GM19238 (cell line): ENCODE data around the gene OXSR1.
"Not testable (repeated sequence)": the region's sequence is repeated elsewhere in the genome, so short reads cannot be mapped to it uniquely, and the experiment has no call there.

ENCODE experiments used
- DNase-seq: peaks from one replicate; pipeline ENCODE4 v3.0.0; 2011; ENCODE audit warnings: low spot score; ENCODE audit not compliant: insufficient read length

Gene OXSR1

GRCh38 chr3:38222032-38222634, 56.8 kb downstream of the OXSR1 start:
- no peak for DNase-seq

- DNase-seq = no peak
These were observed 59.0 kb downstream of the OXSR1 start for GRCh38 chr3:38224357-38224756.

- no peak for DNase-seq
These were observed 60.9 kb downstream of the OXSR1 start for GRCh38 chr3:38226273-38226672.

- DNase-seq = no peak
These were observed 62.7 kb downstream of the OXSR1 start for GRCh38 chr3:38227989-38228388.

DNA sequence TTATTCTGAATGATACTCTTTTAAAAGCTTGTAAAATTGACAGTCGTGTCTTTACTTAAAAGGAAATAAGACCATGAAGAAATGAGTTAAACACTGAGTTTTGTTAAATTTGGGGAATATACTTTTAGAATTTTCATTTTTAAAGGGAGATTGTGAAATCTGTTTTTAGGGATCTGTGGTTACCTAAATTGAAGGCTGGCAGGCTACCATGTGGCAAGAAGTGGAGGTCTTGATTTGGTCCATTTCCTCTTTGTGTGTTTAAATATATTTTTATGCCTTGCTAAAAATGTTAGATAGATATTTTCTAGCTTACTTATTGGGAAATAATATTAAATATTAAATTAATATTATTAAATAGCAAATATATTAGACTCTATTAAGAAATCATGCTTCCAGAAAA, 63.7 kb downstream of the OXSR1 start:
- DNase-seq = no peak

GRCh38 chr3:38232701-38233100, 67.4 kb downstream of the OXSR1 start:
- DNase-seq = no peak

GRCh38 chr3:38235466-38235865, 70.1 kb downstream of the OXSR1 start:
- no peak for DNase-seq

DNA sequence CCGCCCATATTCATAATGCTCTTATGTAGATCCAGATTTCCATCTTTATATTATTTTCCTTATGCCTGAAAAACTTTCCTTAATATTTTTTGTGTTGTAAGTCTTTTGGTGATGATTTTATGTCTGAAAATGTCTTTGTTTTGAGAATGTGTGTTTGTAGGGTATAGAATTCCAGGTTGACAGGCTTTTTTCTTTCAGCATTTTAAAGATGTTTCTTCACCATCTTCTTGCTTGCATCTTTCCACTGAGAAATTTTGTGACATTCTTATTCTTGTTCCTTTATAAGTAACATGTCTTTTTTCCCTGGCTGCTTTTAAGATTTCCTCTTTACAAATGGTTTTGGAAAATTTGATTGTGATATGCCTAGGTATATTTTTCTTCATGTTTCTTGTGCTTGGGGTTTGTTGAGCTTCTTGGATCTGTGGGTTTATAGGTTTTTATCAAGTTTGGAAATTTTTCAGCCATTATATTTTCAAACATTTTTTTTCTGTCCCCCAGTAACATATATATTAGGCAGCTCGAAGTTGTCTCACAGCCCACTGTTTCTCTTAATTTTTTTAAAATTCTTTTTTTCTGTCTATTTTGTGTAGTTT, 73.2 kb downstream of the OXSR1 start:
- DNase-seq = no peak

DNA sequence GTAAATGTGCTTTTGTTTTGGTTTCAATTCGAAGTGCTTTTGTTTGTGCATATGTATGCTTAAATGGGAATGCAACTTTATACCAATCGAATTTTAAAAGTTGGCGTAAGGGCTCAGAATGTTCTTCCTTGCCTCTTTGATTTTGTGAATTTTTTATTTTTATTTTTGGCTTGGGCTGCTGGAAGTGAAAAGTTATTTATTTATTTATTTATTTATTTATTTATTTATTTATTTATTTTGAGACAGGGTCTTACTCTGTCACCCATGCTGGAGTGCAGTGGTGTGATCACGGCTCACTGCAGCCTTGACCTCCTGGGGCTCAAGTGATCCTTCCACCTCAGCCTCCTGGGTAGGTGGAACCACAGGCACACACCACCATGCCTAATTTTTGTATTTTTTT, 77.5 kb downstream of the OXSR1 start:
- DNase-seq = not testable (repeated sequence)

DNA sequence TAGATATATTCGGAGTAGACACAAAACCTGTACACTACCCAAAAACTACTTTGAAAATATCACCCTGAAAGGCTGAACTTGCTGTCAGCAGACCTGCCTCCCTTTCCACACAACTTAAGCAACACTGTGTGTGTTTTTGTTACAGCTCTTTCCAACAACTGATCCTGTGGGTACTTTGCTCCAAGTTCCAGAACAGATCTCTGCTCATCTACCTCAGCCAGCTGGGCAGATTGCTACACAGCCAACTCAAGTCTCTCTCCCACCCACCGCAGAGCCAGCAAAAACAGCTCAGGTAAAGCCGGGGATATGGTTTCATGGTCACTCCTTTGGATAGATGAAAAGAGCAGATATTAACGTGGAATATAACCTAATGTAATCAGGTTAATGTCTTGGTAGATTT, 80.6 kb downstream of the OXSR1 start:
- no peak for DNase-seq

- DNase-seq = no peak
These were observed 82.2 kb downstream of the OXSR1 start for GRCh38 chr3:38247366-38248035.

DNA sequence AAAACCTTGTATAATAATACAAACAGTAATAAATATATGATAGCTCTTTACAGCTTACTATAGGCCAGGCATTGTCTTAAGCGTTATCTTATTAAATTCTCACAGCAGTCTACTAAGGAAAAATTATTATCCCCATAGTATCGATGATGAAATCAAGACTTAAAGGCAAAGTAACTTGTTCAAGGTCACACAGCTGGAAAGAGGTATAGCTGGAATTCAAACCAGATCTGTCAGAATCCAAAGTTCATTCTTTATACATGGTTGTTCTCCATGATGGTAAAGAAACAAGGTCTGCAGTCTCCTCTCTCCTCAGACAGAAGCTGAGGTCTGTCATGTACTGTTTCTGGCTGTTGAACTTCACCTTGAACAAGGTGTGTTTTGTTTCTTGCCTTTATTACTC, 84.9 kb downstream of the OXSR1 start:
- no peak for DNase-seq

GRCh38 chr3:38251197-38251596, 85.9 kb downstream of the OXSR1 start:
- DNase-seq = no peak

DNA sequence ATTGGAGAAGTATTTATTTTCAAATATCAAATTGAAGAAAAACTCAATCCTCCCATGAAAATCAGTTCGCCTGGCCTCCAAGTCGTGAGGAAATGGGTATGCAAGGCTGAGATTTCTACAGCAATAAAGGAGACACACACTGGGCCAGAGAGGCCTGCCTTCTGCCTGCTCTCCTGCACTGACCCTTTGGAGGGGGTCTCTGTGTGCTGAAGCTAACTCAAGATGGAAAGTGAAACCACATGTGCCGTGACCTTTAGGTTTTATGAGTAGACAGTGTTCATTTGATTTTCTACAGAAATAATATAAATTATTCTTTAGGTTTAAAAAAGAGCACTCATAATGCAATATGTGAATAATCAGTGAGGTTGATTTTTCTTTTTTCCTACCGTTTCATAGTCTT, 88.4 kb downstream of the OXSR1 start:
- no peak for DNase-seq

GRCh38 chr3:38254872-38255271, 89.5 kb downstream of the OXSR1 start:
- no peak for DNase-seq

DNA sequence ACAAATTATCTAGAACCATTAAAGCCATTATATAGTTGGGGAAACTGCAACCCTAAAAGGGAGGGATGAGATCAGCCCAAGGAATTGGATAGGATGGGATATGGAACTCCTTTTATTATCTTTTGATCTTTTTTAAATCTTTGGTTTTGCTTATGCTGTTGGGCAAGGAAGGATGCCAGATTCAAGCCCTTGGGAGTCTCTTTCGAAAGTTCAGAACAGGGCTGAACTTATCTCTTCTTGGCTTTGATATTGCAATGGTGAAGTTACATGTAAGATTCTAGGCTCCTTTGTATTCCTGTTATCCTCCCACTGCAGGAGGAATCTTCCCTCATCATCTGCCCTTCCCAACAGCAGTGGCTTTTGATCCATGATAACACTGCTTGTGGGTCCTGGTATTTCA, 90.3 kb downstream of the OXSR1 start:
- DNase-seq = no peak

DNA sequence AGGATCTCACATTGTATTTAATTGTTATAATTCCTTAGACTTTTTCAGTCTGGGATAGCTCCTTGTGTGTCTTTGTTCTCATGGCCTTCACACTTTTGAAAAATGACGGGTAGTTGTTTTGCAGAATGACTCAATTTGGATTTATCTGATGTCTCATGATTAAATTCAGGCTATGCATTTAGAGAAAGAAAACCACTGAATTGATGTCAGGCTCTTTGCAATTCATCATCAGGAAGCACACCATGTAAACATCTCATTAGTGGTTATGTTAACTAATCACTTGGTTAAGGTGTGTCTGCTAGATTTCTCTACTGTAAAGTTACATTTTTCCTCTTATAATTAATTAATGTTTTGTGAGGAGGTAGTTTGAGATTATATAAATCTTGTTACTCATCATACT, 92.2 kb downstream of the OXSR1 start:
- DNase-seq = no peak

DNA sequence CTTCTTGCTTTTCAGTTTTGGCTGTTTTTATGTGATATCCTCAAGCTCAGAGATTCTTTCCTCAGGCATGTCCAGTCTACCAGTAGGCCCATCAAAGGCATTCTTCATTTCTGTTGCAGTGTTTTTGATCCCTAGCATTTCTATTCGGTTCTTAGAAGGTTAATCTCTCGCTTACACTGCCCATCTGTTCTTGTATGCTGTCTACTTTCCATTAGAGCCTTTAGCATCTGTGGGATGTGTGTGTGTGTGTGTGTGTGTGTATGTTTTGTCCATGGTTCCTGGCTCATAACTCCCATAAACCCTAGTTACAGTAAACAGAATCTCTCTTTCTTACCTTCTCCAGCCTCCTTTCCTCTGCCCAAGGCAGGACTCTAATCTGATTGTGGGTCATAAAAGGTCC, 95.1 kb downstream of the OXSR1 start:
- no peak for DNase-seq

- DNase-seq = no peak
These were observed 99.0 kb downstream of the OXSR1 start for GRCh38 chr3:38264353-38264771.

- DNase-seq = no peak
These were observed 99.4 kb downstream of the OXSR1 start for GRCh38 chr3:38264779-38265178.

- DNase-seq = no peak
These were observed 100.4 kb downstream of the OXSR1 start, which contains the start of gene SLC22A13 for GRCh38 chr3:38265604-38266307. SLC22A13 (plus strand) TSS chr3:38265812; CDS start chr3:38265861, 49 bp downstream.

DNA sequence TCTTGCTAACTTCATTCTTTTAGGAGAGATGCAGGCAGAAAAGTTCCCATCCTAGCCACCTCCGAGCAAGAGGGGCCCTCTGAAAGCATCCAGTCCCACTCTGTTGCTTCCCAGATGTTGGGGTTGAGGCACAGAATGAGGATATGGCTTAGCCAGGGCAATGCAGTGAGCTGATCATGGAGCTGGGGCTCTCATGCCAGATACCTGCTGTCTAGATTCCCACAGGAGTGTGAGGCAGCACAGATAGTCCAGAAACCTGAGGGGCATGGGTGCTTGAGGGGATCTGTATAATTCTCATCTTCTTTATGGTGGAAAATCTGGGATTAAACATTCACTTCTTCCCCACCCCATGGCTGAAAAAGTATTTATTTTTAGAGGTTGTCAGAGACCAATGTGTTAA, 101.5 kb downstream of the OXSR1 start:
- DNase-seq = no peak
